NT2/D1 (cell line): ENCODE measurements around the gene LPCAT4.
"Not testable (repeated sequence)": the region's sequence is repeated elsewhere in the genome, so short reads cannot be mapped to it uniquely, and the experiment has no call there.

Source experiments
- SUZ12 ChIP-seq: IDR thresholded peaks from 2 replicates; pipeline ENCODE4 v1.6.1; 2011; ENCODE audit not compliant: insufficient read length, insufficient read depth; ENCODE audit errors: extremely low read depth
- ZNF274 ChIP-seq: IDR thresholded peaks from 2 replicates; pipeline ENCODE4 v1.6.1; 2011; ENCODE audit warnings: mild to moderate bottlenecking, low read depth, low read length

DNA sequence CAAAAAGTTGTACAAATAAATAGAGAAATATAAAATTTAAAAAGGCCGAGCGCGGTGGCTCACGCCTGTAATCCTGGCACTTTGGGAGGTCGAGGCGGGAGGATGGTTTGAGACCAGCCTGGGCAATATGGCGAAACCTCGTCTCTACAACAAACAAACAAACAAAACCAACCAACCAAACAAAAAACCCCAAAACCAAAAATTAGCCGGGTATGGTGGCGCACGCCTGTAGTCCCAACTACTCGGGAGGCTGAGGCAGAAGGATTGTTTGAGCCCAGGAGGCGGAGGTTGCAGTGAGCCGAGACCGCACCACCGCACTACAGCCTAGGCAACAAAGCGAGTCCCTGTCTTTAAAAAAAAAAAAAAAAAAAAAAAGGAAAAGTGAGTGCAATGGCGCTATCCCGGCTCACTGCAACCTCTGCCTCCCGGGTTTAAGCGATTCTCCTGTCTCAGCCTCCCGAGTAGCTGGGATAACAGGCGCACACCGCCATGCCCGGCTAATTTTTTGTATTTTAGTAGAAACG is 24.7 kb downstream of the LPCAT4 start:
- not testable (repeated sequence) for TF ChIP-seq ZNF274, SUZ12
